Liver (tissue), 3 donors: ENCODE results near the gene RWDD4.

Experiments
- ATF3 ChIP-seq: IDR thresholded peaks from 2 replicates; pipeline ENCODE4 v1.6.1; 2016; ENCODE audit warnings: antibody characterized with exemption
- CTCF ChIP-seq: fragments of 150-350 bp; IDR thresholded peaks from 2 replicates; pipeline ENCODE4 v1.5.1; 2017; ENCODE audit warnings: improper control_type of control experiment, low read depth, low read length; ENCODE audit not compliant: missing input control
- EGR1 ChIP-seq, 2 donors: IDR thresholded peaks; 2 replicates each; pipeline ENCODE4 v1.6.1; 2016 to 2018; ENCODE audit warnings: antibody characterized with exemption in 2 of 2, low read depth in 2 of 2
- FOXA1 ChIP-seq: IDR thresholded peaks from 2 replicates; pipeline ENCODE4 v1.6.1; 2016; ENCODE audit warnings: antibody characterized with exemption
- HNF4A ChIP-seq, 2 donors: conservative IDR thresholded peaks; 2 replicates each; pipeline ENCODE4 v1.6.1; 2016; ENCODE audit warnings: antibody characterized with exemption in 2 of 2, mild to moderate bottlenecking in 2 of 2
- MAX ChIP-seq: IDR thresholded peaks from 2 replicates; pipeline ENCODE4 v1.6.1; 2016; ENCODE audit warnings: antibody characterized with exemption
- NR2F2 ChIP-seq: IDR thresholded peaks from 2 replicates; pipeline ENCODE4 v1.6.1; 2016; ENCODE audit warnings: antibody characterized with exemption
- SP1 ChIP-seq: IDR thresholded peaks from 2 replicates; pipeline ENCODE4 v1.6.1; 2018; ENCODE audit warnings: antibody characterized with exemption, mild to moderate bottlenecking
- YY1 ChIP-seq: IDR thresholded peaks from 2 replicates; pipeline ENCODE4 v1.6.1; 2016; ENCODE audit warnings: antibody characterized with exemption, mild to moderate bottlenecking
- donor health status: healthy.
- donor health status: healthy.

GRCh38 chr4:183638436-183638835 is 20.5 kb downstream of the RWDD4 start:
- no peak for TF ChIP-seq MAX
- no peak for TF ChIP-seq CTCF
- TF ChIP-seq NR2F2: no peak
- no peak for TF ChIP-seq ATF3
- TF ChIP-seq FOXA1: no peak
- TF ChIP-seq HNF4A (conservative IDR thresholded peaks at IDR 0.05): no peak
- no peak for TF ChIP-seq EGR1 (IDR thresholded peaks at IDR 0.05; ENCODE audit: low read depth in 2 of 2)
- no peak for TF ChIP-seq SP1
- no peak for TF ChIP-seq YY1
